PC-3 (cell line): ENCODE data around the gene SNCAIP.

Source experiments
- CTCF ChIP-seq: fragments of 300-600 bp; sonication (generic); conservative IDR thresholded peaks from 2 replicates; pipeline ENCODE4 v1.5.1; 2017; ENCODE audit warnings: antibody characterized with exemption, low read depth, mild to moderate bottlenecking, low read length
- EZH2 ChIP-seq: fragments of 300-600 bp; sonication (generic); IDR thresholded peaks from one replicate; pipeline ENCODE4 v1.6.1; 2017; ENCODE audit warnings: antibody characterized with exemption, mild to moderate bottlenecking, low read length; ENCODE audit not compliant: unreplicated experiment

GRCh38 chr5:122369253-122369815, 57.3 kb downstream of the SNCAIP start:
- TF ChIP-seq EZH2 (no peak), CTCF (no peak)
